ENCODE results near the gene ZBTB40. TPM values are rescaled to one million over a fixed set of nuclear protein-coding genes. Genes with fewer than 3 reads are reported as not detected.

The ZBTB40 gene
- total RNA-seq, 4 donors from 2014 or later, result 12.0 to 17.3 (median 12.5) TPM

DNA sequence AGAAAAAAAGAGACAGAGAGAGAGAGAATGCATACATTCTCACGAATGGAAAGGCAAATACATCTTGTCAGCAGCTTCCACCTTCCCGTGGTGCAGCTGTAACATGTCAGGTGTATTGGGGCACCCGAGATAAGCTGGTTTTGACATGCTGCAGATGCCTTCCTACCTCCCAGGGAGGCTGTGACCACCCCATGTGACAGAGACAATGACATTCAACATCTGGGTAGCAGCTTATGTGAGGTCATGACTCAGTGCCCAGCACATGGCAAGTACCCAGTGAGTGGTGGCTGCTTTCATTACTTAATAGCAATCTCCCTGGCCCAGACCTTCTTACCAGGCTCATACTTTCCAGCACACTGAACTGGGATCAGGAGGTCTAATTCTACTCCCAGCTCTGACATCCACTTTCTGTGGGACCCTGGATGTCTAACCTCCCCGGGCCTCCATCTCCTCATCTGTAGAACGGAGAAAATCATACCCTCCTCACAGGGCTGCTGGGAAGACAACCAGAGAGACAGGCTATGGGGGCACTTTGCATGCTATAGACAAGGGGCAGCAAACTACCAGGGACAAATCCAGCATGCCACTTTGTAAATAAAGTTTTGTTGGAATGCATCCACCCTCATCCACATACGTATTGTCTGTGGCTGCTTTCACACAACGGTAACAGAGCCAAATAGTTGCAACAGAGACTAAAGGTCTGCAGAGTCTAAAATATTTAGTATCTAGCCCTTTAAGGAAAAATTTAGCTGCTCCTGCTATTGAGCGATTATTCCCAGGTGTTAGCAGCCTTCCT is 38.5 kb upstream of the ZBTB40 start:
- H3K36me3 ChIP-seq, result no peaks in the 10 kb centered on the region
- in situ Hi-C loops (cut with MboI; ENCODE audit: low sequenced_read_pairs in 4 of 4), result loop anchor here in 3 of 4 donors (10.0 to 25.0 kb wide), 2 partner anchors 232 to 301 kb away; partner anchors contain the start of gene C1QC (in 1 of the 3)
- no peak for TF ChIP-seq CTCF (IDR thresholded peaks at IDR 0.05 in 4 of 5, conservative IDR thresholded peaks at IDR 0.05 in 1 of 5)
- no peak for TF ChIP-seq POLR2A (IDR thresholded peaks at IDR 0.05)
- H3K9me3 ChIP-seq, result no peaks in the 10 kb centered on the region
- no peak for ATAC-seq
- intact Hi-C loops (cut with DNase I; ENCODE audit: low total_unique reads), result loop anchor here (10.0 kb wide), 1 partner anchor 308 kb away; no protein-coding TSS in a partner anchor
- no peak overlapping the region for H3K4me3 ChIP-seq
- DNase-seq, result no peak
- peaks cover 0 to 5% of the 10 kb centered on the region in 2 donors for H3K4me1 ChIP-seq
- H3K27me3 ChIP-seq, result no peaks in the 10 kb centered on the region
- H3K27ac ChIP-seq, result no peak overlapping the region

- Histone ChIP-seq H3K27me3 (no peaks in the 10 kb centered on the region), H3K9me3 (no peaks in the 10 kb centered on the region), H3K36me3 (no peaks in the 10 kb centered on the region), H3K27ac (no peak overlapping the region), H3K4me3 (no peak overlapping the region), H3K4me1 (peaks cover 6 to 10% of the 10 kb centered on the region in 2 donors)
- no peak for DNase-seq
- no peak for ATAC-seq
- intact Hi-C loops (cut with DNase I; ENCODE audit: low total_unique reads), result loop anchor here (10.0 kb wide), 1 partner anchor 309 kb away; no protein-coding TSS in a partner anchor
- no peak for TF ChIP-seq POLR2A (IDR thresholded peaks at IDR 0.05)
- TF ChIP-seq CTCF (IDR thresholded peaks at IDR 0.05 in 4 of 5, conservative IDR thresholded peaks at IDR 0.05 in 1 of 5), result no peak
- in situ Hi-C loops (cut with MboI; ENCODE audit: low sequenced_read_pairs in 4 of 4), result loop anchor here in 3 of 4 donors (10.0 to 25.0 kb wide), 2 partner anchors 231 to 301 kb away; partner anchors contain the start of gene C1QC (in 1 of the 3)
These were observed 37.9 kb upstream of the ZBTB40 start for GRCh38 chr1:22413799-22414198.

DNA sequence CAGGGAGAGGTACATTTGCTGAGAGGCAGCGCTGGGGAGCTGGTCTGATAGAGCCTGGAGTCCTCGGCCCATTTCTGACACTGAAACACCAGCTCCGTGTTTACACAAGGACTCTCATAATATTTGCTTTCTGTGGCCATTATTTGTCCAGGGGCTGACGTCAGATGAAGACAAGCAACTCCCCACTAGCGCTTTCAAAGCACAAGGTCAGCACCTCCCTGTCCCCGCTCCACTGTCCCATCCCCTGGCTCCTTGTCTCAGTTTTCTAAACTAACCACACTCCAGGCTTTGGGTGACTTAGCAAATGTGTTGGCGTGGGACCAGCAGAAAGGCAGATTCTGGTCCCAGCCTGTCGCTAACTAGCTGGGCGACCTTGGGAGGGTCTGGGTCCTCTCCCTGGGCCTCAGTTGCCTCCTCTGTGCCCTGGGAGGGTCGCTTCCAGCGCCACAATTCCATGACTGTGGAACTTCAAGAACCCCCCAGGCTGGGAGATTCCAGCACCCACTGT is 37.4 kb upstream of the ZBTB40 start:
- TF ChIP-seq POLR2A (IDR thresholded peaks at IDR 0.05), result no peak
- TF ChIP-seq CTCF (IDR thresholded peaks at IDR 0.05 in 4 of 5, conservative IDR thresholded peaks at IDR 0.05 in 1 of 5), result no peak
- H3K27me3 ChIP-seq, result no peaks in the 10 kb centered on the region
- DNase-seq (no peak), ATAC-seq (no peak)
- no peaks in the 10 kb centered on the region for H3K36me3 ChIP-seq
- intact Hi-C loops (cut with DNase I; ENCODE audit: low total_unique reads) (loop anchor here (10.0 kb wide), 1 partner anchor 309 kb away; no protein-coding TSS in a partner anchor), in situ Hi-C loops (cut with MboI; ENCODE audit: low sequenced_read_pairs in 4 of 4) (loop anchor here in 3 of 4 donors (10.0 to 25.0 kb wide), 2 partner anchors 231 to 302 kb away; partner anchors contain the start of gene C1QC (in 1 of the 3))
- H3K27ac ChIP-seq, result no peak overlapping the region
- peaks cover 11 to 13% of the 10 kb centered on the region in 2 donors for H3K4me1 ChIP-seq
- H3K4me3 ChIP-seq, result no peak overlapping the region
- H3K9me3 ChIP-seq, result no peaks in the 10 kb centered on the region

GRCh38 chr1:22415489-22415888 is 36.2 kb upstream of the ZBTB40 start:
- no peak for ATAC-seq
- Histone ChIP-seq H3K9me3 (no peaks in the 10 kb centered on the region), H3K27ac (no peak overlapping the region), H3K4me3 (no peak overlapping the region), H3K36me3 (no peaks in the 10 kb centered on the region), H3K27me3 (no peaks in the 10 kb centered on the region), H3K4me1 (peaks cover 13 to 19% of the 10 kb centered on the region in 2 donors)
- intact Hi-C loops (cut with DNase I; ENCODE audit: low total_unique reads) (loop anchor here (10.0 kb wide), 1 partner anchor 311 kb away; no protein-coding TSS in a partner anchor), in situ Hi-C loops (cut with MboI; ENCODE audit: low sequenced_read_pairs in 4 of 4) (loop anchor here (5.0 to 25.0 kb wide), 3 partner anchors 227 to 303 kb away; partner anchors contain the start of gene C1QC (in 3 of the 4))
- TF ChIP-seq CTCF (IDR thresholded peaks at IDR 0.05 in 4 of 5, conservative IDR thresholded peaks at IDR 0.05 in 1 of 5) (no peak), POLR2A (IDR thresholded peaks at IDR 0.05) (no peak)
- no peak for DNase-seq

All from gastrocnemius medialis (tissue), 4 donors.